Thoracic aorta (tissue), 2 donors: ENCODE data around the gene CHDH. TPM values are rescaled to one million over a fixed set of nuclear protein-coding genes. Genes with fewer than 3 reads are reported as not detected.

Source experiments
- ATAC-seq: fragments of 150-250 bp; one replicate; pipeline ENCODE4 v1.8.0; 2017; ENCODE audit warnings: low read depth; ENCODE audit not compliant: insufficient number of reproducible peaks, low FRiP score
- DNase-seq: peaks from one replicate; pipeline ENCODE4 v3.0.0-alpha.2; 2020; ENCODE audit warnings: low spot score
- H3K27ac ChIP-seq, 2 donors: fragments of 200-600 bp; sonication (generic); 1 replicate in 1 of 2; 2 replicates in 1 of 2; pipeline ENCODE4 v1.5.1; 2016; ENCODE audit warnings: mild to moderate bottlenecking in 2 of 2, moderate library complexity in 2 of 2
- H3K27me3 ChIP-seq: fragments of 200-600 bp; sonication (generic); replicated peaks from 2 replicates; pipeline ENCODE4 v1.6.0; 2016; ENCODE audit warnings: mild to moderate bottlenecking; ENCODE audit not compliant: insufficient read depth
- H3K36me3 ChIP-seq: fragments of 200-600 bp; sonication (generic); one replicate; pipeline ENCODE4 v1.5.1; 2016
- H3K4me1 ChIP-seq, 2 donors: fragments of 200-600 bp; sonication (generic); 1 replicate in 1 of 2; 2 replicates in 1 of 2; pipeline versions ENCODE4 v1.5.1 to v1.6.0; 2016; ENCODE audit warnings: low read depth in 2 of 2, mild to moderate bottlenecking in 1 of 2; ENCODE audit not compliant: control insufficient read depth in 1 of 2
- H3K4me3 ChIP-seq: fragments of 200-600 bp; sonication (generic); 2 replicates; pipeline ENCODE4 v1.5.1; 2016; ENCODE audit warnings: mild to moderate bottlenecking
- H3K9me3 ChIP-seq: fragments of 200-600 bp; sonication (generic); 2 replicates; pipeline ENCODE4 v1.5.1; 2016
- CTCF ChIP-seq: fragments of 200-600 bp; sonication (generic); IDR thresholded peaks from one replicate; pipeline ENCODE4 v1.5.1; 2019; ENCODE audit warnings: antibody characterized with exemption
- total RNA-seq, 2 donors: library from RNA; depleted of rRNA; stranded (reverse); fragments of >200 nt; gene quantifications; one replicate each; pipeline versions ENCODE4 v1.1.0 to v1.2.3, GENCODE V29; 2016

The CHDH gene
- total RNA-seq, 2 donors from 2014 or later: 0.68 to 8.4 TPM

- Histone ChIP-seq H3K9me3 (no peaks in the 10 kb centered on the region), H3K36me3 (no peaks in the 10 kb centered on the region), H3K4me1 (peaks cover 9 to 19% of the 10 kb centered on the region in 2 donors), H3K27me3 (no peaks in the 10 kb centered on the region), H3K4me3 (no peak overlapping the region), H3K27ac (no peak overlapping the region)
- TF ChIP-seq CTCF: no peak
- ATAC-seq: no peak
- DNase-seq: no peak
Measured at GRCh38 chr3:53780806-53781205, 65.4 kb downstream of the CHDH start.

GRCh38 chr3:53780171-53780570 is 66.0 kb downstream of the CHDH start:
- no peak for TF ChIP-seq CTCF

GRCh38 chr3:53778153-53778552 is 68.1 kb downstream of the CHDH start:
- DNase-seq (no peak), ATAC-seq (no peak)
- Histone ChIP-seq H3K36me3 (no peaks in the 10 kb centered on the region), H3K27ac (no peak overlapping the region), H3K4me1 (peaks cover 18 to 36% of the 10 kb centered on the region in 2 donors), H3K9me3 (no peaks in the 10 kb centered on the region), H3K4me3 (no peak overlapping the region), H3K27me3 (no peaks in the 10 kb centered on the region)
- TF ChIP-seq CTCF: no peak

More at GRCh38 chr3:53780171-53780570, 66.0 kb downstream of the CHDH start:
- no peak for DNase-seq
- no peak for ATAC-seq
- H3K27ac ChIP-seq: no peak overlapping the region
- peaks cover 10 to 23% of the 10 kb centered on the region in 2 donors for H3K4me1 ChIP-seq
- H3K27me3 ChIP-seq: no peaks in the 10 kb centered on the region
- no peak overlapping the region for H3K4me3 ChIP-seq
- no peaks in the 10 kb centered on the region for H3K9me3 ChIP-seq
- no peaks in the 10 kb centered on the region for H3K36me3 ChIP-seq

GRCh38 chr3:53777468-53777867 is 68.8 kb downstream of the CHDH start:
- Histone ChIP-seq H3K27ac (peak overlapping the region; percentile 56 to 66), H3K4me3 (no peak overlapping the region), H3K36me3 (no peaks in the 10 kb centered on the region), H3K27me3 (no peaks in the 10 kb centered on the region), H3K4me1 (peaks cover 23 to 43% of the 10 kb centered on the region in 2 donors), H3K9me3 (no peaks in the 10 kb centered on the region)
- TF ChIP-seq CTCF: no peak
- DNase-seq (no peak), ATAC-seq (no peak)

GRCh38 chr3:53776494-53777101 is 69.6 kb downstream of the CHDH start:
- H3K36me3 ChIP-seq: no peaks in the 10 kb centered on the region
- no peaks in the 10 kb centered on the region for H3K9me3 ChIP-seq
- ATAC-seq: no peak
- no peaks in the 10 kb centered on the region for H3K27me3 ChIP-seq
- peaks cover 23 to 44% of the 10 kb centered on the region in 2 donors for H3K4me1 ChIP-seq
- no peak for DNase-seq
- peak overlapping the region; percentile 22 for H3K4me3 ChIP-seq
- peak overlapping the region; percentile 56 to 66 for H3K27ac ChIP-seq
- TF ChIP-seq CTCF: no peak
